Ishikawa (cell line): ENCODE measurements around the gene KCNH5.

Experiments used
- CEBPB ChIP-seq: IDR thresholded peaks from 2 replicates; pipeline ENCODE4 v1.6.1; 2012
- CREB1 ChIP-seq: IDR thresholded peaks from 2 replicates; pipeline ENCODE4 v1.6.1; 2012; ENCODE audit warnings: low read depth
- EGR1 ChIP-seq: IDR thresholded peaks from 2 replicates; pipeline ENCODE4 v1.6.1; 2012
- EP300 ChIP-seq: IDR thresholded peaks from 2 replicates; pipeline ENCODE4 v1.6.1; 2012; ENCODE audit warnings: borderline replicate concordance
- FOXM1 ChIP-seq: IDR thresholded peaks from 2 replicates; pipeline ENCODE4 v1.6.1; 2012; ENCODE audit warnings: low read depth, borderline replicate concordance
- NFIC ChIP-seq: IDR thresholded peaks from 2 replicates; pipeline ENCODE4 v1.6.1; 2012
- RAD21 ChIP-seq: IDR thresholded peaks from 2 replicates; pipeline ENCODE4 v1.6.1; 2012; ENCODE audit warnings: low read depth
- TAF1 ChIP-seq: IDR thresholded peaks from 2 replicates; pipeline ENCODE4 v1.6.1; 2012; ENCODE audit warnings: low read depth, mild to moderate bottlenecking
- TCF12 ChIP-seq: IDR thresholded peaks from 2 replicates; pipeline ENCODE4 v1.6.1; 2012; ENCODE audit warnings: low read depth
- TEAD4 ChIP-seq: IDR thresholded peaks from 2 replicates; pipeline ENCODE4 v1.6.1; 2012
- YY1 ChIP-seq: IDR thresholded peaks from 2 replicates; pipeline ENCODE4 v1.6.1; 2012; ENCODE audit warnings: low read depth
- ZBTB7A ChIP-seq: IDR thresholded peaks from 2 replicates; pipeline ENCODE4 v1.6.1; 2012; ENCODE audit warnings: low read depth
- TF ChIP-seq, protein P1 (sequence below): IDR thresholded peaks from 2 replicates; pipeline ENCODE4 v1.6.1; 2012; ENCODE audit warnings: low read depth, mild to moderate bottlenecking
- TF ChIP-seq, protein P2 (sequence below): IDR thresholded peaks from 2 replicates; pipeline ENCODE4 v1.6.1; 2012
- TF ChIP-seq, protein P3 (sequence below): IDR thresholded peaks from 2 replicates; pipeline ENCODE4 v1.6.1; 2012

Gene KCNH5

DNA sequence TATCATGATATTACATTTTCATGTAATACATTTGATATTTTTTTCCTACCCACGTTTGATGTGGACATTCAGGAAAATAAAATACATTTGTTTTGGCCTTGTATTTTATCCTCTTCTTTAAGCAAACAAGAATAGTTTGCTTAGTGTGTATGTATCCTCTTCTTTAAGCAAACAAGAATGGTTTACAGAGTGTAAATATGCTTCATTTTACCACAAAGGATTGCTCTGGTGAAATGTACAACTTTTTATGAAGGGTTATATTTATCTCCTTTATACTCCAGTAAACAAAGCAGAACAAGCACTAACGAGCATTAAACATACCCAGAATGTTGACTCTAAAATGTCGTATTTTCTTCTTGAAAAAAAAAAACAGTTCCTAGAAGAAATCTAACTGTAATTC, 244.7 kb downstream of the KCNH5 start:
- TF ChIP-seq CEBPB = no peak
- TF ChIP-seq, protein P1, sequence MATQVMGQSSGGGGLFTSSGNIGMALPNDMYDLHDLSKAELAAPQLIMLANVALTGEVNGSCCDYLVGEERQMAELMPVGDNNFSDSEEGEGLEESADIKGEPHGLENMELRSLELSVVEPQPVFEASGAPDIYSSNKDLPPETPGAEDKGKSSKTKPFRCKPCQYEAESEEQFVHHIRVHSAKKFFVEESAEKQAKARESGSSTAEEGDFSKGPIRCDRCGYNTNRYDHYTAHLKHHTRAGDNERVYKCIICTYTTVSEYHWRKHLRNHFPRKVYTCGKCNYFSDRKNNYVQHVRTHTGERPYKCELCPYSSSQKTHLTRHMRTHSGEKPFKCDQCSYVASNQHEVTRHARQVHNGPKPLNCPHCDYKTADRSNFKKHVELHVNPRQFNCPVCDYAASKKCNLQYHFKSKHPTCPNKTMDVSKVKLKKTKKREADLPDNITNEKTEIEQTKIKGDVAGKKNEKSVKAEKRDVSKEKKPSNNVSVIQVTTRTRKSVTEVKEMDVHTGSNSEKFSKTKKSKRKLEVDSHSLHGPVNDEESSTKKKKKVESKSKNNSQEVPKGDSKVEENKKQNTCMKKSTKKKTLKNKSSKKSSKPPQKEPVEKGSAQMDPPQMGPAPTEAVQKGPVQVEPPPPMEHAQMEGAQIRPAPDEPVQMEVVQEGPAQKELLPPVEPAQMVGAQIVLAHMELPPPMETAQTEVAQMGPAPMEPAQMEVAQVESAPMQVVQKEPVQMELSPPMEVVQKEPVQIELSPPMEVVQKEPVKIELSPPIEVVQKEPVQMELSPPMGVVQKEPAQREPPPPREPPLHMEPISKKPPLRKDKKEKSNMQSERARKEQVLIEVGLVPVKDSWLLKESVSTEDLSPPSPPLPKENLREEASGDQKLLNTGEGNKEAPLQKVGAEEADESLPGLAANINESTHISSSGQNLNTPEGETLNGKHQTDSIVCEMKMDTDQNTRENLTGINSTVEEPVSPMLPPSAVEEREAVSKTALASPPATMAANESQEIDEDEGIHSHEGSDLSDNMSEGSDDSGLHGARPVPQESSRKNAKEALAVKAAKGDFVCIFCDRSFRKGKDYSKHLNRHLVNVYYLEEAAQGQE = no peak
- TF ChIP-seq EGR1 = no peak
- no peak for TF ChIP-seq NFIC

DNA sequence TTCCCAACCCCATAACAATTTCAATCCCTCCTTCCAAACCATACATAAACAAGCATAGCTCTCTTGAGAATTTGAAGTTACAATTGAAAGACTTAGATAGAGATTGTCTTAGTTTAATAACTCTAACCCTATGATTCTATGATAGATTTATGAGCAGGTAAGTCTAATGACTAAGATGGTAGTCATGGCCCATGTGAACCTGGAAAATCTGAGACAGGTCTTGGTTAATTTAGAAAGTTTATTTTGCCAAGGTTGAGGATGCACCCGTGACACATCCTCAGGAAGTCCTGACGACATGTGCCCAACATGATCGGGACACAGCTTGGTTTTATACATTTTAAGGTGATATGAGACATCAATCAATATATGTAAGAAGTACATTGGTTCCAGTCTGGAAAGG, 248.8 kb downstream of the KCNH5 start:
- TF ChIP-seq EP300 = no peak
- TF ChIP-seq NFIC = no peak
- TF ChIP-seq ZBTB7A = no peak
- no peak for TF ChIP-seq TEAD4
- TF ChIP-seq, protein P2, sequence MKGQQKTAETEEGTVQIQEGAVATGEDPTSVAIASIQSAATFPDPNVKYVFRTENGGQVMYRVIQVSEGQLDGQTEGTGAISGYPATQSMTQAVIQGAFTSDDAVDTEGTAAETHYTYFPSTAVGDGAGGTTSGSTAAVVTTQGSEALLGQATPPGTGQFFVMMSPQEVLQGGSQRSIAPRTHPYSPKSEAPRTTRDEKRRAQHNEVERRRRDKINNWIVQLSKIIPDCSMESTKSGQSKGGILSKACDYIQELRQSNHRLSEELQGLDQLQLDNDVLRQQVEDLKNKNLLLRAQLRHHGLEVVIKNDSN = no peak
- no peak for TF ChIP-seq RAD21
- TF ChIP-seq, protein P3, sequence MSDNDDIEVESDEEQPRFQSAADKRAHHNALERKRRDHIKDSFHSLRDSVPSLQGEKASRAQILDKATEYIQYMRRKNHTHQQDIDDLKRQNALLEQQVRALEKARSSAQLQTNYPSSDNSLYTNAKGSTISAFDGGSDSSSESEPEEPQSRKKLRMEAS = no peak
- no peak for TF ChIP-seq TAF1
- TF ChIP-seq, protein P1 = no peak
- TF ChIP-seq FOXM1 = no peak
- TF ChIP-seq YY1 = no peak
- TF ChIP-seq TCF12 = no peak

DNA sequence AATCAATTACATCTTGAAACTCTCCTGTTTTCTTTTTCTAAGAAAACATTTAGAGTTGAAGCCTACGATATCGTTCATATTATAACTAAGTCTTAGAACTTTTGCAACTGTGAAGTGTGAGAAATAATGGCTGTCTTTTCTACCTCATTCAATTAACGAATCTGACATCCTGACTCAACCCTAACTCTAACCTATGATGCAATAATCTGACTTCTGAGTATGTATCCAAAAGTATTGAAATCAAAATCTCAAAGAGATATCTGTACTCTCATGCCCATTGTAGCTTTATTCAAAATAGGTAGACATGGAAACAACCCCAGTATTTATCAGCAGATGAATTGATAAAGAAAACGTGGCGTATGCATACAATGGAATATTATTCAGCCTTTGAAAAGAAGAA, 252.7 kb downstream of the KCNH5 start:
- TF ChIP-seq TAF1 = no peak
- TF ChIP-seq, protein P2 = no peak
- TF ChIP-seq EP300 = no peak
- no peak for TF ChIP-seq TEAD4
- no peak for TF ChIP-seq RAD21
- TF ChIP-seq, protein P1 = no peak
- no peak for TF ChIP-seq EGR1
- TF ChIP-seq CEBPB = no peak
- TF ChIP-seq TCF12 = no peak
- TF ChIP-seq FOXM1 = no peak
- no peak for TF ChIP-seq YY1
- no peak for TF ChIP-seq CREB1
- no peak for TF ChIP-seq NFIC
- TF ChIP-seq, protein P3 = no peak
- TF ChIP-seq ZBTB7A = no peak

DNA sequence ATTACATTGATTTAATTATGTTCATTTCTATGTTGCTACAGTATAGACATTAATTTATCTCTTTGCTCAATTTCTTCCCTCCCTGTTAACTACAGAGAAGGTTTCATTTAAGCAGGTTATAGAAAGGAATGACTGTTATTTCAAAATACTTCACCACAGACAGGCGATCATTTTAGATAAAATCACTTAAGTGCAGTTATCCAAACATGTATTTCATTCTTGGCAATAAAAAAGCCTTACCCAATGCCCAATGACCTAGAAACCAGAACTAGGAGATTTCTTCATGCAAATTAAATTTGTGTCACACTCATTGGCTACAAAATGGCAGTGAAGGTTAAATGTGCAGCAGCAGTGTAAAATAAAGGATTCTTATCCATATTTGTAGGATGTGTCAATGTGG, 266.4 kb downstream of the KCNH5 start:
- no peak for TF ChIP-seq TAF1
- no peak for TF ChIP-seq TCF12
- no peak for TF ChIP-seq CEBPB
- TF ChIP-seq, protein P2 = no peak
- no peak for TF ChIP-seq RAD21
- TF ChIP-seq YY1 = no peak
- no peak for TF ChIP-seq ZBTB7A
- TF ChIP-seq TEAD4 = no peak
- no peak for TF ChIP-seq EGR1
- no peak for TF ChIP-seq NFIC
- TF ChIP-seq, protein P1 = no peak
- no peak for TF ChIP-seq FOXM1
- TF ChIP-seq, protein P3 = no peak
- no peak for TF ChIP-seq CREB1
- TF ChIP-seq EP300 = no peak
